Measurements from ENCODE around the gene BEND6. TPM values are rescaled to one million over a fixed set of nuclear protein-coding genes. Genes with fewer than 3 reads are reported as not detected.

The BEND6 gene
- total and polyA plus RNA-seq, 12 donors: 0.07 to 1.8 (median 0.36) TPM

DNA sequence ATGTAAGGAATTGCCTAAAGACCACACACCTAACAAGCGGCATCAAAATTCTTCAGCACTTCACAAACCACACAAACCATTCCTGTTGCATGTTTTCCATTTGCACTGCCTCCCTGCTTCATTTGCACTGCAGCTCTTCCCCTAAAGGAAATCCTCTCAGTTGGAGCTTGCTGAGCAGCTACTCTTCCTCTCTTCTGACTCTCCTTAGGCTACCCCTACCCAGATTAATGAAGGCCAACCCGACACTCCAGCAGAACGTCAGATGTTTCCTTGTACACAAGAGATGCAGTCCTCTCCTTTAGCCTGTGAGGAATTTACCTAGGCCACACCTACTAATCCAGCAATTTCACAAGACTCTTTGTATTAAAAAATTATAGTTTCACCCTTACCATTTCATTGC is 8.1 kb downstream of the BEND6 start:
- TF ChIP-seq, protein P1, sequence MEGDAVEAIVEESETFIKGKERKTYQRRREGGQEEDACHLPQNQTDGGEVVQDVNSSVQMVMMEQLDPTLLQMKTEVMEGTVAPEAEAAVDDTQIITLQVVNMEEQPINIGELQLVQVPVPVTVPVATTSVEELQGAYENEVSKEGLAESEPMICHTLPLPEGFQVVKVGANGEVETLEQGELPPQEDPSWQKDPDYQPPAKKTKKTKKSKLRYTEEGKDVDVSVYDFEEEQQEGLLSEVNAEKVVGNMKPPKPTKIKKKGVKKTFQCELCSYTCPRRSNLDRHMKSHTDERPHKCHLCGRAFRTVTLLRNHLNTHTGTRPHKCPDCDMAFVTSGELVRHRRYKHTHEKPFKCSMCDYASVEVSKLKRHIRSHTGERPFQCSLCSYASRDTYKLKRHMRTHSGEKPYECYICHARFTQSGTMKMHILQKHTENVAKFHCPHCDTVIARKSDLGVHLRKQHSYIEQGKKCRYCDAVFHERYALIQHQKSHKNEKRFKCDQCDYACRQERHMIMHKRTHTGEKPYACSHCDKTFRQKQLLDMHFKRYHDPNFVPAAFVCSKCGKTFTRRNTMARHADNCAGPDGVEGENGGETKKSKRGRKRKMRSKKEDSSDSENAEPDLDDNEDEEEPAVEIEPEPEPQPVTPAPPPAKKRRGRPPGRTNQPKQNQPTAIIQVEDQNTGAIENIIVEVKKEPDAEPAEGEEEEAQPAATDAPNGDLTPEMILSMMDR (IDR thresholded peaks at IDR 0.05): no peak
- Histone ChIP-seq H3K9me3 (no peaks in the 10 kb centered on the region), H3K27me3 (peaks cover 0 to 5% (median 0%) of the 10 kb centered on the region in 7 donors), H3K36me3 (no peaks in the 10 kb centered on the region), H3K4me1 (no peaks in the 10 kb centered on the region), H3K27ac (no peak overlapping the region), H3K4me3 (no peak overlapping the region)
- WGBS, 2 donors: 70 to 75% methylated on average over 3 of the region's 3 CpGs
- intact Hi-C loops (cut with DNase I): no loop called here
- no peak for ATAC-seq
- no peak for DNase-seq

DNA sequence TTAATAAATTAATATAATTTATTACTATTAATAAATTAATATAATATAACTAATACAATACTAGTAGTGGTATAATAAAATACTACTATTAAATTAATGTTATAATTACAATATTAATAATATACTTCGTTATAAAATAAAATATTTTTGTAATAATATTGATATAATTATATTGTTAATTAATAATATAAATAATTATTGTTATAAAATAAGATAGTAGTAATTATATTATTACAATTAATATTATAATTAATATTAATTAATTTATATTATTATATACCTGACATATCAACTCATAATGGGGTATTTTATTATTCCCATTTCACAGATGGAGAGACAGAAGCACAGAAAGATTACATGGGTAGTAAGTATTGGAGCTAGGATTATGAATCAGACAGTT is 8.9 kb downstream of the BEND6 start:
- ATAC-seq: no peak
- intact Hi-C loops (cut with DNase I): no loop called here
- Histone ChIP-seq H3K9me3 (no peaks in the 10 kb centered on the region), H3K4me1 (no peaks in the 10 kb centered on the region), H3K4me3 (no peak overlapping the region), H3K36me3 (no peaks in the 10 kb centered on the region), H3K27ac (no peak overlapping the region), H3K27me3 (peaks cover 0 to 4% (median 0%) of the 10 kb centered on the region in 7 donors)
- no peak for DNase-seq
- WGBS, 2 donors: 79 to 83% methylated on average over 1 of the region's 1 CpG
- TF ChIP-seq, protein P1 (IDR thresholded peaks at IDR 0.05): no peak

DNA sequence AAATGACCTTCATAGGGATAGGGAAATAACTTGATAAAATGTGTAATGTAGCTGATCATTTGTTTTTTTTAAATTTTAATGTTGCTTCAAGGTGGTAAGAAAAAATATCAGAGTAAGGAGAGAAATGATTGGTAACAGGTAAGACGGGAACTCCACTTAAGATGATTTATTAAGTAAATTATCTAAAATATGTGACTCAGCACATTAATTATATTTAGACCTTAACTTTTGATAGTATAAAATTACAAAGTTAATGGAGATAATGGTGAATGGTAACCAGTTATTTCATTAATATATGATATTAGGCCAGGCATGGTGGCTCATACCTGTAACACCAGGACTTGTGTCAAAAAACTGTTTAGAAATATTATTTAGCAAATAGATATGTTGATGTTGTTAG is 10.2 kb downstream of the BEND6 start:
- DNase-seq (no peak), ATAC-seq (no peak)
- Histone ChIP-seq H3K4me1 (no peaks in the 10 kb centered on the region), H3K36me3 (no peaks in the 10 kb centered on the region), H3K4me3 (no peak overlapping the region), H3K27ac (no peak overlapping the region), H3K9me3 (no peaks in the 10 kb centered on the region), H3K27me3 (peaks cover 0 to 4% (median 0%) of the 10 kb centered on the region in 7 donors)
- TF ChIP-seq, protein P1 (IDR thresholded peaks at IDR 0.05): no peak
- intact Hi-C loops (cut with DNase I): no loop called here
- WGBS, 2 donors: 81 to 89% methylated on average over 1 of the region's 1 CpG

DNA sequence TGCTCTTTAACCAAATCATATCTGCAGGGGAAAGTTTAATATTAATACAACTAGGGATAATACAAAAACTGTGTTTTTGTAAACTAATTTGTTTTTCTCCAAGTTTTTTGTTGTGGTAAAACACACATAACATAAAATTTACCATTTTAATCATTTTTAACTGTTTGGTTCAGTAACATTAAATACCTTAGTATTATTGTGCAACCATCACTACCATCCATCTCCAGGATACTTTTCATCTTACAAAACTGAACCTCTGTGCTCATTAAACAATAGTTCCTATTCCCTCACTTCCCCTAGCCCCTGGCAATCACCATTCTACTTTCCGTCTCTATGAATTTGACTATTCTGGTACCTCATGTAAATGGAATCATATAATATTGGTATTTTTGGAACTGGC is 15.9 kb downstream of the BEND6 start:
- H3K27me3 ChIP-seq: peaks cover 0 to 4% (median 0%) of the 10 kb centered on the region in 7 donors
- TF ChIP-seq, protein P1 (IDR thresholded peaks at IDR 0.05): no peak
- peaks cover 0 to 7% (median 0%) of the 10 kb centered on the region in 11 donors for H3K9me3 ChIP-seq
- H3K4me3 ChIP-seq: no peak overlapping the region
- no peaks in the 10 kb centered on the region for H3K36me3 ChIP-seq
- H3K4me1 ChIP-seq: no peaks in the 10 kb centered on the region
- H3K27ac ChIP-seq: no peak overlapping the region
- ATAC-seq: no peak
- WGBS, 2 donors: 88 to 89% methylated on average over 1 of the region's 1 CpG
- intact Hi-C loops (cut with DNase I): no loop called here
- no peak for DNase-seq

All from heart right ventricle (tissue), 16 donors.